NCI-H774 (cell line): Measurements from ENCODE around the gene PPP1R3F.
"Not testable (repeated sequence)": the region's sequence is repeated elsewhere in the genome, so short reads cannot be mapped to it uniquely, and the experiment has no call there.

Experiments used
- DNase-seq: peaks from one replicate; lab custom pipeline; 2025; lab: John Stamatoyannopoulos, UW

Gene PPP1R3F

DNA sequence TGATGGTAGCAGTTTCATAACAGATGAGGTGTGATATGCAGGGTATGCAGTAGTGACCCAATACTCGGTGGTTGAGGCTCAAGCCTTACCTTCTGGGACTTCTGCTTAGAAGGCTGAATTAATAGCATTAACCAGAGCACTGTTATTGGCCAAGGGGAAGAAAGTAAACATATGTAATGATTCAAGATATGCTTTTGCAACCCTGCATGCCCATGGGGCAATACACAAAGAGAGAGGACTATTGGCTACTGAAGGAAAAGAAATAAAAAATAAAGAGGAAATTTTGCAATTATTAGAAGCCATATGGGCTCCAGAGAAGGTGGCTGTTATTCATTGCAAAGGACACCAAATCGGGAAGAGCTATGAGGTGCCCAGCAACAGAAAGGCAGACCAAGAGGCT is 42.6 kb downstream of the PPP1R3F start:
- no peak for DNase-seq

DNA sequence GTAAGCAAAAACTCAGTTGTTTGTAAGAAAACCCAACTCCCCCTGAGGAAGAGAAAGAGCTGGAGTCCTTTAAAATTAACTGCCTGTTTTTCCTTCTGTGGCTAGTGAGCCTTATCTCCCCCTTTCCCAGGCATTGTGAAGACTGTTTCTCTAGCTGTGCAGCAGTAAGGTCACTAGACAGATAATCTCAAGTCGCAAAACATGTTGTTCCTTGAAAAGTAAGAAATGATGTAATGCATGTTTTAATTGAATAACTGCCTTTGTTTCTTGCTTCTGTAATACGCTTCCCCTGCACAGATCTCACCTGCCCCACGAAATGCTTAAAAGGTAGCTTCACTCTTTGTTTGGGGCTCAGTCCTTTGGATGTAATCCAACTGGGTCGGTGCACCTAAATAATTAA is 46.5 kb downstream of the PPP1R3F start:
- DNase-seq, result no peak

DNA sequence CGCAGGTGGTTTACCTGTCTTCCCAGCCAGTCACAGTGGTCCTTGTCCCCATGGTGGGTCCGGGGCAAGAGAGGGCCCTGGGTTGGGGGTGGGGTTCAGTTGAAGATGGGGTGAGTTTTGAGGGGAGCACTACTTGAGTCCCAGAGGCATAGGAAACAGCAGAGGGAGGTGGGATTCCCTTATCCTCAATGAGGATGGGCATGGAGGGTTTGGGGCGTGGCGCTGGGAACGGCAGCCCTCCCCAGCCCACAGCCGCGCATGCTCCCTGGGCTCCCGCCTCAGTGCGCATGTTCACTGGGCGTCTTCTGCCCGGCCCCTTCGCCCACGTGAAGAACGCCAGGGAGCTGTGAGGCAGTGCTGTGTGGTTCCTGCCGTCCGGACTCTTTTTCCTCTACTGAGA is 52.1 kb downstream of the PPP1R3F start, which contains the start of gene GAGE12J:
GAGE12J (plus strand) TSS at position 301 of the 400 bp plus-strand sequence. CDS start 1,157 bp downstream, outside the sequence.
- DNase-seq, result not testable (repeated sequence)

DNA sequence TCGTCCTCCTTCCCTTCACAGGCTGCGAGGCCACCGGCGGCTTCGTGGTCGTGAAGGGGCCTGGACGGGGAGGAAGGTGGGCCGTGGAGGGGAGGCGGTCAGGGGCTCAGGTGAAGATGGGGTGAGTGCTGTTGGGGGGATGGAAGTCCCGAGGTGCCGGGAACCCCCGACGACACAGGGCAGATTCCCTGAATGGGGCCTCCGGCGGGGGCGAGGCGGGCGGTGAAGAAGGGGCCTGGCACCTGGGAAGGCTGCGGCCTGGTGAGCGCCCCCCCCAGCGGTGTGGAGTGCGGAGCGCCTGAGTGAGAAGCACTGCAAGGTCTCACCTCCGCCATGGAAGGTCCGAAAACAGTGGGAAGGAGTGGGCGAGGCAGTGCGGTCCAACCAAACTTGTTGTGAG is 52.7 kb downstream of the PPP1R3F start:
- not testable (repeated sequence) for DNase-seq

DNA sequence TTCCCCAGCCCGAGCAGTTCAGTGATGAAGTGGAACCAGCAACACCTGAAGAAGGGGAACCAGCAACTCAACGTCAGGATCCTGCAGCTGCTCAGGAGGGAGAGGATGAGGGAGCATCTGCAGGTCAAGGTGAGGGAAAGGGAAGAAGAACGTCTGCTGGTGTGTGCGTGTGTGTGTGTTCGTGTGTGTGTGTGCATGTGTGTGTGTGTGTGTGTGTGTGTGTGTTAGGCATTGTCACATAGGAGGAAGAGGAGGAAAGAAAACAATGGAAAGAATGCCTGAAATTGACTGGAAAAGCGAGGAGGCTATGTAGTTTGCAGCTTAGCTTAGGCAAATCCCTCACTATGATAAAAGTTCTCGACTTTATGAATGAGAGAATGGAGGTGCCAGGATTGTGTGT is 54.1 kb downstream of the PPP1R3F start:
- not testable (repeated sequence) for DNase-seq

DNA sequence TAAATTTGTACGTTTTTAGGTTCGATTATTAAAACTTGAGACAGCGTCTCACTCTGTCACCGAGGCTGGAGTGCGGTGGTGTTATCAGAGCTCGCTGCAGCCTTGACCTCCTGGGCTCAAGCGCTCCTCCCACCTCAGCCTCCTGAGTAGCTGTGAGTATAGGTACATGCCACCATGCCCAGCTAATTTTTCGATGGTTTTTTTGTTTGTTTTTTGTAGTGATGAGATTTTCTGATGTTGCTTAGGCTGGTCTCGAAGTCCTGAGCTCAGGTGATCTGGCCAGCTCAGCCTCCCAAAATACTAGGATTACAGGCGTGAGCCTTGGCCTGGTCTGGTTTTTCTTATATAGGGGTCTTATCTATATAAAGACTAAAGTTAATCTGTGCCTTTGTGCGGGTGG is 60.8 kb downstream of the PPP1R3F start:
- DNase-seq, result not testable (repeated sequence)

DNA sequence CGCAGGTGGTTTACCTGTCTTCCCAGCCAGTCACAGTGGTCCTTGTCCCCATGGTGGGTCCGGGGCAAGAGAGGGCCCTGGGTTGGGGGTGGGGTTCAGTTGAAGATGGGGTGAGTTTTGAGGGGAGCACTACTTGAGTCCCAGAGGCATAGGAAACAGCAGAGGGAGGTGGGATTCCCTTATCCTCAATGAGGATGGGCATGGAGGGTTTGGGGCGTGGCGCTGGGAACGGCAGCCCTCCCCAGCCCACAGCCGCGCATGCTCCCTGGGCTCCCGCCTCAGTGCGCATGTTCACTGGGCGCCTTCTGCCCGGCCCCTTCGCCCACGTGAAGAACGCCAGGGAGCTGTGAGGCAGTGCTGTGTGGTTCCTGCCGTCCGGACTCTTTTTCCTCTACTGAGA is 61.7 kb downstream of the PPP1R3F start, which contains the start of gene GAGE13:
GAGE13 (plus strand) TSS at position 301 of the 400 bp plus-strand sequence. CDS start 1,156 bp downstream, outside the sequence.
- DNase-seq, result not testable (repeated sequence)

DNA sequence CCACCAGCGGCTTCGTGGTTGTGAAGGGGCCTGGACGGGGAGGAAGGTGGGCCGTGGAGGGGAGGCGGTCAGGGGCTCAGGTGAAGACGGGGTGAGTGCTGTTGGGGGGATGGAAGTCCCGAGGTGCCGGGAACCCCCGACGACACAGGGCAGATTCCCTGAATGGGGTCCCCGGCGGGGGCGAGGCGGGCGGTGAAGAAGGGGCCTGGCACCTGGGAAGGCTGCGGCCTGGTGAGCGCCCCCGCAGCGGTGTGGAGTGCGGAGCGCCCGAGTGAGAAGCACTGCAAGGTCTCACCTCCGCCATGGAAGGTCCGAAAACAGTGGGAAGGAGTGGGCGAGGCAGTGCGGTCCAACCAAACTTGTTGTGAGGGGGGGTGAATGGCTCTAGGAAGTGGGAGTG is 62.2 kb downstream of the PPP1R3F start:
- DNase-seq, result not testable (repeated sequence)
